HCT116 (cell line): Measurements from ENCODE around the gene SLC25A42.

Experiments used
- CTCF ChIP-seq, 3 experiments: fragments of 200-600 bp in 1 of 3; sonication (generic) in 1 of 3; IDR thresholded peaks in 2 of 3; conservative IDR thresholded peaks in 1 of 3; 2 replicates each; pipeline ENCODE4 v1.5.1; 2012 to 2017; ENCODE audit warnings: low read depth in 2 of 3, low read length in 2 of 3, antibody characterized with exemption in 1 of 3, borderline replicate concordance in 1 of 3, control low read depth in 1 of 3, mild to moderate bottlenecking in 1 of 3, mixed read lengths in 1 of 3, mixed run types in 1 of 3, moderate library complexity in 1 of 3; ENCODE audit not compliant: insufficient read depth in 1 of 3
- EGR1 ChIP-seq: IDR thresholded peaks from 2 replicates; pipeline ENCODE4 v1.6.1; 2012; ENCODE audit warnings: low read depth
- EZH2 ChIP-seq: fragments of 200-600 bp; sonication (generic); IDR thresholded peaks from 2 replicates; pipeline ENCODE4 v1.6.1; 2017; ENCODE audit warnings: antibody characterized with exemption, mixed run types
- FOSL1 ChIP-seq: IDR thresholded peaks from 2 replicates; pipeline ENCODE4 v1.6.1; 2012; ENCODE audit warnings: low read depth
- JUND ChIP-seq: IDR thresholded peaks from 2 replicates; pipeline ENCODE4 v1.6.1; 2012
- MAX ChIP-seq: IDR thresholded peaks from 2 replicates; pipeline ENCODE4 v1.6.1; 2012
- POLR2A ChIP-seq: IDR thresholded peaks from 2 replicates; pipeline ENCODE4 v1.7.0; 2011; ENCODE audit warnings: borderline replicate concordance; ENCODE audit not compliant: insufficient read depth, insufficient read length; ENCODE audit errors: extremely low read depth
- POLR2AphosphoS5 ChIP-seq: IDR thresholded peaks from 2 replicates; pipeline ENCODE4 v1.6.1; 2011; ENCODE audit warnings: mild to moderate bottlenecking, low read depth, low read length, moderate library complexity
- RAD21 ChIP-seq: IDR thresholded peaks from 2 replicates; pipeline ENCODE4 v1.6.1; 2012; ENCODE audit warnings: low read depth, mild to moderate bottlenecking
- REST ChIP-seq: IDR thresholded peaks from 2 replicates; pipeline ENCODE4 v1.6.1; 2012; ENCODE audit warnings: low read depth
- SIN3A ChIP-seq: IDR thresholded peaks from 2 replicates; pipeline ENCODE4 v1.6.1; 2012; ENCODE audit warnings: low read depth
- ZBTB33 ChIP-seq: IDR thresholded peaks from 2 replicates; pipeline ENCODE4 v1.6.1; 2011; ENCODE audit warnings: mild to moderate bottlenecking, low read length, moderate library complexity; ENCODE audit not compliant: insufficient replicate concordance; ENCODE audit errors: extremely low read depth

GRCh38 chr19:19056636-19057275 is 7.0 kb upstream of the SLC25A42 start:
- TF ChIP-seq ZBTB33: no peak
- TF ChIP-seq EZH2: no peak
- TF ChIP-seq EGR1: no peak
- TF ChIP-seq RAD21: no peak
- TF ChIP-seq SIN3A: no peak
- TF ChIP-seq CTCF (IDR thresholded peaks at IDR 0.05 in 2 of 3, conservative IDR thresholded peaks at IDR 0.05 in 1 of 3; ENCODE audit: borderline replicate concordance in 1 of 3, insufficient read depth in 1 of 3, low read depth in 2 of 3, low read length in 2 of 3): no peak
- TF ChIP-seq POLR2A: no peak
- no peak for TF ChIP-seq JUND
- TF ChIP-seq REST: no peak
- no peak for TF ChIP-seq FOSL1
- TF ChIP-seq MAX: no peak
- TF ChIP-seq POLR2AphosphoS5: no peak
